HG03439 (cell line): ENCODE data around the gene KHDC3L.
"Not testable (repeated sequence)": the region's sequence is repeated elsewhere in the genome, so short reads cannot be mapped to it uniquely, and the experiment has no call there.

Experiments
- ATAC-seq: cut with Tn5 transposase; IDR thresholded peaks from one replicate; pipeline ENCODE4 v1.9.1; 2021; ENCODE audit warnings: mild to moderate bottlenecking, moderate library complexity; ENCODE audit not compliant: unreplicated experiment

The KHDC3L gene

GRCh38 chr6:73369157-73369556, 6.7 kb downstream of the KHDC3L start:
- ATAC-seq = no peak

GRCh38 chr6:73369563-73369962, 7.1 kb downstream of the KHDC3L start, which contains the start of gene OOEP:
Gene OOEP, minus strand, starts transcription at chr6:73369897. Its CDS starts 105 bp downstream, at chr6:73369792.
- no peak for ATAC-seq

DNA sequence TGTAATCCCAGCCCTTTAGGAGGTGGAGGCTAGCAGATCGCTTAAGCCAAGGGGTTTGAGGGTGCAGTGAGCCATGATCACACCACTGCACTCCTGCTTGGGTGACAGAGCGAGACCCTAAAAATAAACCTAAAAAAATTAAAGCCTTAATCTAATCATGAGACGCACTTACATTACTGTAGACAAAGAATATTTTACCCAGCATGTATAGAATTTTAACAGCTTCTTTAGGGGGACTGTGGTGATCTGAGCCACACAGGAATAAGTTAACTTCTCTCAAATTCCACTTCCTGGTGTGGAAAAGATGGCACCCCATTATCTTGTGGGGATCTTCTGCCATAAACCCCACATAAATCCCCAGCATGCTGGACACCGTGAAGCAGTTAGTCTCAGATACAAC, 9.5 kb downstream of the KHDC3L start:
- no peak for ATAC-seq

DNA sequence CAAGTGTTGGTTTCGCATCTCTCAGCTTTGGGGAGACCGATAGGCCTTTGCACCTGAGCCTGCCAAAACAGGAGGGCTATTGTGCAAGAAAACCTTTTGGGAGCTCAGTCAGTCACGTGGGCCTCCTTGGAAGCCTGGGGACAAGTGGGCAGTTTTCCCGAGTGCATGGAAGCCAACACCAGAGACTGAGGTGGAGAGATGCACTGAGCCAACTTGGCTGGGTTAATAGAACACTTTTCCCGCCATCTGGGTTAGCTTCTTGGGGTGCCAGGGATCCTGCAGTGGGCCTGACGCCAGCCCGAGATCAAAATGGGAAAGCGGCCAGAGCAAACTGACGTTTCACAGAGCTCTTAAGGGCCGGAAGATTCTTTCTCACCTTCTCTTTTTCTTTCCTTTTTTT, 10.1 kb downstream of the KHDC3L start:
- no peak for ATAC-seq

DNA sequence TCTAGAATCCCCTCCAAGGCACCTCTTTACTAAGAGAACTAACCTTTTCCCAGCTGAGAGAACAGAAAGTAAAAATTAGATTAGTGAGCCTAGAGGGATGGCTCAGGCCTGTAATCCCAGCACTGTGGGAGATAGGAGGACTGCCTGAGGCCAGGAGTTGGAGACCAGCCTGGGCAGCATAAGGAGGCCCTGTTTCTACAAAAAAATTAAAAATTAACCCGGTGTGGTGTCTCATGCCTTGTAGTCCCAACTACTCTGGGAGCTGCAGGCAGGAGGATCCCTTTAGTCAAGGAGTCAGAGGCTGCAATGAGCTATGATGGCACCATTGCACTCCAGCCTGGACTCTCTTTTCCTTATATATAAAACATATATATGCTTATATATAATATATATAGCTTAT, 12.8 kb downstream of the KHDC3L start:
- no peak for ATAC-seq

- no peak for ATAC-seq
These were observed 14.8 kb downstream of the KHDC3L start for GRCh38 chr6:73377225-73377624.

GRCh38 chr6:73381531-73381930, 19.1 kb downstream of the KHDC3L start:
- not testable (repeated sequence) for ATAC-seq

DNA sequence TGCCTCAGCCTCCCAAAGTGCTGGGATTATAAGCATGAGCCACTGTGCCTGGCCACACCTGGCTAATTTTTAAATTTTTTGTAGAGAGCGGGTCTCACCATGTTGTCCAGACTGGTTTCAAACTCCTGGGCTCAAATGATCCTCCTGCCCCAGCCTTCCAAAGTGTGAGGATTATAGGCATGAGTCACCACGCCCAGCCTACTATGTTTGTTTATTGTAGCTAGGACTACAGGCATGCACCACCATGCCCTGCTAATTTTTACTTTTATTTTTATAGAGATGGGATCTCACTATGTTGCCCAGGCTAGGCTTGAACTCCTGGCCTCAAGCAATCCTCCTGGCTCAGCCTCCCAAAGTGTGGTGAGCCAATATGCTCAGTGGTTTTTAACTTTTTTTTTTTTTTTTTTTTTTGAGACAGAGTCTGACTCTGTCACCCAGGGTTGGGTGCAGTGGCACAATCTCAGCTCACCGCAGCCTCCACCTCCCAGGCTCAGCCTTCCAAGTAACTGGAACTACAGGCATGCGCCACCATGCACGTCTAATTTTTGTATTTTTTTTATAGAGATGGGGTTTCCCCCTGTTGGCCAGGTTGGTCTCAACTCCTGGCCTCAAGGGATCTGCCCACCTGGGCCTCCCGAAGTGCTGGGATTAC, 20.1 kb downstream of the KHDC3L start:
- no peak for ATAC-seq

GRCh38 chr6:73388433-73388799, 26.0 kb downstream of the KHDC3L start:
- peak; percentile 18 for ATAC-seq

DNA sequence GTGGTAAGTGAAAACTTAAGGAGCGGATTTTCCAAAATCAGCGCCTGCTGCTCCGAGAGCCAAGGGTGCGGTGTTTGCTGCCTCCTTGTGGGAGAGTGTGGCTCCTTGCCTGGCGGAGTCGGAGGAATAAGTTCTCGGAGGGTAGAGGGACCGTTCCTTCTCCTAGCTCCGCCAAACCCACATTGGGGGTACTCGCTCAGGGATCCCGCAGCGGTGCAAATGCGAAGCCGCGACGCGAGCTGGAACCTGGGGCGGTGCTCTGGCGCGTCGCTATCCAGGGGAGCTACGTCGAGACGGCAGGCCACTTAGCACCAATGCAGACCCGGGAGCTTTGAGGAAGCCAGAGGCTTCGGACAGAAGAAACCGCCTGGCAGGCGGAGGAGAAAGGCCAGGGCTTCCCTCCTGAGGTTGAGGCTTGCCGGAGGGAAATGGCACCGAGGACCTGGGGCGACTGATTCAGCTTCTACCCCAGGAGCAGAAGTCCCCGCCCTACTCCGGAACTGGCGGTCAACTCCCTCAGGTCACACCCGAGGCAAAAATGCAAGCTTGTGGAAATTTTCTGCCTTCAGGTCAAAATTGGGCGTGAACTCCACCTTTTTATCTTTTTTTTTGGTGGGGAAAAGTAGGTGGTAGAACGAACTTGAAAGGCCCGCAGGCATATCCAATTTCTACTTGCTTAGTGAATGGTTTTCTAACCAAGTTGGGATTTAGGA, 26.5 kb downstream of the KHDC3L start:
- peak; percentile 65 for ATAC-seq

DNA sequence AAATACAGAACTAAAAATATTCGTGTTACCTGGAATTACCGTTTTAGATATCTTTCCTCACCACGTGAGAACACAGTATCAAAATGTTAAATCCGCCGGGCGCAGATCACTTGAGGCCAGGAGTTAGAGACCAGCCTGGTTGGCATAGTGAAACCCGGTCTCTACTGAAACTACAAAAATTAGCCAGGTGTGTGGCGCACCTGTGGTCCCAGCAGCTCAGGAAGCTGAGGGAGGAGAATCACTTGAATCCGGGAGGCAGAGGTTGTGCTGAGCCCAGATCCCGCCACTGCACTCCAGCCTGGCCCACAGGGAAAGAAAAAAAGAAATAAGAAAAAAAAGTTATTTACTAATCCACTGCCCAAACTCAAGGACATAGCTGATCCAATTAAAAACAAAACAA, 27.4 kb downstream of the KHDC3L start:
- no peak for ATAC-seq

DNA sequence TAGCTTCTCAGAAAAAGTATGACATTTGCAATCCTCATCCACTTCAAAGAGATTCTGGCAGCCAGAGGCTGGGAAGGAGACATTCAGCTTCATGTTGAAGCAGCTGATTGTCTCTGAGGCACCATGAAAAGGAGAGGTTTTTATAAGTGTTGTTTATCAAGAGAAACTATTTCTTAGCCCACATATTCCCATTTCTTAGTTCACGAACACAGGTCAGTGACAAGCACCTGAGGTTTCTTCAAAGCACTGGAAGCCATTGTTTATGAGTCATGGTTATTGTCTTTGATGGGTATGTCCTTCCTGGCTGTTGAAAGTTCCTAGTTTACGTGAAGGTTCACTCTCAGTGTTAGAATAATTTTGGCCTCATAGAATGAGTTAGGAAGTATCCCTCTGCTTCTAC, 29.2 kb downstream of the KHDC3L start:
- ATAC-seq = no peak

DNA sequence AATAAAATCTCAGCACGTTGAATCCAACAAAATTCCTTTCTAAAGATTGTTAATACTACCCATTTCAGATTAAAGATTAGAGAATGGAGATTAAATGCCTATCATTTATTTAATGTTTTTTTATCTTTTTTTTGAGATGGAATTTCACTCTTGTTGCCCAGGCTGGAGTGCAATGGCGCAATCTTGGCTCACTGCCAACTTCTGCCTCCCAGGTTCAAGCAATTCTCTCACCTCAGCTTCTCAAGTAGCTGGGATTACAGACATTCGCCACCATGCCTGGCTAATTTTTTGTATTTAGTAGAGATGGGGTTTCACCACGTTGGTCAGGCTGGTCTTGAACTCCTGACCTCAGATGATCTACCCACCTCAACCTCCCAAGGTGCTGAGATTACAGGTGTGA, 29.7 kb downstream of the KHDC3L start:
- not testable (repeated sequence) for ATAC-seq

- no peak for ATAC-seq
These were observed 30.8 kb downstream of the KHDC3L start for GRCh38 chr6:73393278-73393677.

- ATAC-seq = no peak
These were observed 32.3 kb downstream of the KHDC3L start, which contains the start of gene DDX43 for GRCh38 chr6:73394577-73395354. Gene DDX43, plus strand, starts transcription at chr6:73394828. Its CDS starts 78 bp downstream, at chr6:73394906.

DNA sequence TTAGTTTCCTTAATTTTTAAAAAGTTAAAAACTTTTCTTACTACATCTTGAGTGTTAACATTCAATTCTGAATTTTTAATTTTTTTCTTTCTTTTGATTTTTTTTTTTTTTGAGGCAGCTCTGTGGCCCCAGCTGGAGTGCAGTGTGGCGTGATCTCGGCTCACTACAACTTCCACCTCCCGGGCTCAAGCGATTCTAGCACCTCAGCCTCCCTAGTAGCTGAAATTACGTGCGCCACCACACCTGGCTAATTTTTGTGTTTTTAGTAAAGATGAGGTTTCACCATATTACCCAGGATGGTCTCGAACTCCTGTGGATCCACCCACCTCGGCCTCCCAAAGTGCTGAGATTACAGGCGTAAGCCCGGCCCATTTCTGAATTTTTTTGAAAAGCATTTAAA, 33.4 kb downstream of the KHDC3L start:
- no peak for ATAC-seq

- no peak for ATAC-seq
These were observed 38.2 kb downstream of the KHDC3L start for GRCh38 chr6:73400656-73401055.

GRCh38 chr6:73409395-73409794, 46.9 kb downstream of the KHDC3L start:
- no peak for ATAC-seq

DNA sequence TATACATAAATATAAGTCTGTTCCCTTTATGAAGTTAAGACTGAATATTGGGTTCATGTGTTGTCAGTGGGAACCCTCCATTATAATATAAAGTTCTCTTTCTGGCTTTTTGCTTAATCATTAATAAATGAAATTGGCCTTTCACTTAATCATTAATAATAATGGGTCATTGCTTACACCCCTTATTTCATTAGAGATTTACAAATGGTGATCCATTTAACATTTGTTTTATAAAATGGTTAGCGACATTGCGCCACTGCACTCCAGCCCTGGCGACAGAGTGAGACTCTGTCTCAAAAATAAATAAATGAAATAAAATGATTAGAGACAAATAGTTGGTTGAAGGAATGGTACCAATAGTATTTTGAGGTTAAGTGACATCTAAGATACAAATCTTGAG, 50.6 kb downstream of the KHDC3L start:
- ATAC-seq = no peak
